ENCODE measurements around the gene MRPS26. TPM values are rescaled to one million over a fixed set of nuclear protein-coding genes. Genes with fewer than 3 reads are reported as not detected.

Gene MRPS26
- total RNA-seq, 1 donor from 2014 or later = 30.0 TPM

GRCh38 chr20:3045042-3045815, 623 bp upstream of the MRPS26 start:
- H3K36me3 Mint-ChIP-seq (ENCODE audit: unreplicated experiment) = no peaks in the 10 kb centered on the region
- H3K27me3 Mint-ChIP-seq (ENCODE audit: unreplicated experiment) = peaks cover 7% of the 10 kb centered on the region
- H3K27ac Mint-ChIP-seq (ENCODE audit: unreplicated experiment) = peak overlapping the region; percentile 85
- DNase-seq = peak; percentile 84
- TF ChIP-seq, protein P1, sequence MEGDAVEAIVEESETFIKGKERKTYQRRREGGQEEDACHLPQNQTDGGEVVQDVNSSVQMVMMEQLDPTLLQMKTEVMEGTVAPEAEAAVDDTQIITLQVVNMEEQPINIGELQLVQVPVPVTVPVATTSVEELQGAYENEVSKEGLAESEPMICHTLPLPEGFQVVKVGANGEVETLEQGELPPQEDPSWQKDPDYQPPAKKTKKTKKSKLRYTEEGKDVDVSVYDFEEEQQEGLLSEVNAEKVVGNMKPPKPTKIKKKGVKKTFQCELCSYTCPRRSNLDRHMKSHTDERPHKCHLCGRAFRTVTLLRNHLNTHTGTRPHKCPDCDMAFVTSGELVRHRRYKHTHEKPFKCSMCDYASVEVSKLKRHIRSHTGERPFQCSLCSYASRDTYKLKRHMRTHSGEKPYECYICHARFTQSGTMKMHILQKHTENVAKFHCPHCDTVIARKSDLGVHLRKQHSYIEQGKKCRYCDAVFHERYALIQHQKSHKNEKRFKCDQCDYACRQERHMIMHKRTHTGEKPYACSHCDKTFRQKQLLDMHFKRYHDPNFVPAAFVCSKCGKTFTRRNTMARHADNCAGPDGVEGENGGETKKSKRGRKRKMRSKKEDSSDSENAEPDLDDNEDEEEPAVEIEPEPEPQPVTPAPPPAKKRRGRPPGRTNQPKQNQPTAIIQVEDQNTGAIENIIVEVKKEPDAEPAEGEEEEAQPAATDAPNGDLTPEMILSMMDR (IDR thresholded peaks at IDR 0.05; ENCODE audit: partially characterized antibody, unreplicated experiment) = no peak
- peak overlapping the region; percentile 91 for H3K4me3 Mint-ChIP-seq (ENCODE audit: unreplicated experiment)
- H3K4me1 Mint-ChIP-seq (ENCODE audit: low read depth, unreplicated experiment) = peaks cover 19% of the 10 kb centered on the region
- H3K9me3 Mint-ChIP-seq (ENCODE audit: unreplicated experiment) = peaks cover 10% of the 10 kb centered on the region

- DNase-seq = no peak
- Mint-ChIP-seq H3K4me1 (ENCODE audit: low read depth, unreplicated experiment) (peaks cover 15% of the 10 kb centered on the region), H3K27me3 (ENCODE audit: unreplicated experiment) (peaks cover 6% of the 10 kb centered on the region), H3K4me3 (ENCODE audit: unreplicated experiment) (peak overlapping the region; percentile 88), H3K9me3 (ENCODE audit: unreplicated experiment) (peaks cover 10% of the 10 kb centered on the region), H3K36me3 (ENCODE audit: unreplicated experiment) (no peaks in the 10 kb centered on the region), H3K27ac (ENCODE audit: unreplicated experiment) (no peak overlapping the region)
- TF ChIP-seq, protein P1 (IDR thresholded peaks at IDR 0.05; ENCODE audit: partially characterized antibody, unreplicated experiment) = no peak
These were observed 1.0 kb downstream of the MRPS26 start for GRCh38 chr20:3046677-3047462.

DNA sequence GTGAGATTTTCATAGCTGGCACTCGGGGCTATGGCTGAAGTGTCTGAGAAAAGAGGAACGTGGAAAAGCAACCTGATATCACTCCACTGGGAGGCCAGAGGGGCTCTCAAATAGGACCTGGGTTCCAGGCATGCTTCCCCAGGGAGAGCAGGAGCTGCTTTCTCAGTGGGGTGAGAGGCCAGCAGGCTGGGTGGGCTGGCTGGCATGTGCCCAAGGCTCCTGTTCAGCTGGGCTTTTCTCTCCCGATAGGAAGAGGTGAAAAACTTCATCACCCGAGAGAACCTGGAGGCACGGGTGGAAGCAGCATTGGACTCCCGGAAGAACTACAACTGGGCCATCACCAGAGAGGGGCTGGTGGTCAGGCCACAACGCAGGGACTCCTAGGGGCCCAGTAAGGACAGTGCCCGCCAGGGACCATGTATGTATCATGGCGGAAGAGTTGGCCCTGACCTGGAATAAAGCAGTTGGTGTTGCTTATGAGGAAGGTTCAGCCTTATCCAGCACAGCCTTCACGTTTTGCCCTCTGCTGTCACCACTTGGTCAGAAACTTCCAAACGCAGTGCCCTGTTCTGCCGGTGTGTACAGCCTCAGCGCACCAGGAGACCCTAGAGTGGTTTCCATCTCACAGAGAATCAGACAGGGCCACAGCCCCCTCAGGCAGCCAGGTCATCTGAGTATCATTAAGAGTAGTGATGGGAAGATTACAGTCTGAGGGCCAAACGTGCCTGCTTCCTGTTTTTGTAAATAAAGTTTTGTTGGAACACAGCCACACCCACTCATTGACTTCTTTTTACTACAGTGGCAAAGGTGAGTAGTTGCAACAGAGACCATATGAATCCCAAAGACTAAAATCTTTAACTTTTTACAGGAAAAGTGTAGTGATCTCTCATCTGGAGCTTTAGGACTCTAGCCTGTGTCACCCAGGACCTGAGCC, 1.9 kb downstream of the MRPS26 start:
- peaks cover 4% of the 10 kb centered on the region for H3K27me3 Mint-ChIP-seq (ENCODE audit: unreplicated experiment)

DNA sequence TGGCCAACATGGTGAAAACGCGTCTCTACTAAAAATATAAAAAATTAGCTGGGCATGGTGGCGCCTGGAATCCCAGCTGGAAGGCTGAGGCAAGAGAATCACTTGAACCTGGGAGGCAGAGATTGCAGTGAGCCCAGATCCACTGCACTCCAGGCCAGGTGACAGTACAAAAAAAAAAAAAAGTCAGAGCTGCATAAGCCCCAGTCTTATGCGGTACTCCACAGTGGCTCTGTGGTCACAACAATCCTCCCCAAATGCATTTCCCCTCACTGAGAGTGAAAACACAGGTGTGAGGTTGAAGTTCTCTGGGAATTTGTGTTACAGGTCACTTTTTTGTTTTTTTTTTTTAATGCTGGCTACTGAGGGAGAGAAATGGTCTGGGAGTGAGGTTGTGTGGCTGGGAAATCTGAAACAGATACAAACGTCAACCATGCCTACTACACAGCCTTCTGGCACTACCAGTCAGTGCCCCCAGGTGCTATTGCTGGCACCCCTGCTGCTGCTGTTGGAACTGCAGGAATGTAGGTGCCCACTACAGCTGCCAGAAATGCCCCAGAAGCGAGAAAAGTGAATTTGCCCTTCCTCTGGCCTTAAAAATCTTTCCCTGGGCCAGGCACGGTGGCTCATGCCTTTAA, 5.7 kb downstream of the MRPS26 start:
- Mint-ChIP-seq H3K4me3 (ENCODE audit: unreplicated experiment) (no peak overlapping the region), H3K27ac (ENCODE audit: unreplicated experiment) (no peak overlapping the region), H3K27me3 (ENCODE audit: unreplicated experiment) (no peaks in the 10 kb centered on the region), H3K9me3 (ENCODE audit: unreplicated experiment) (no peaks in the 10 kb centered on the region), H3K36me3 (ENCODE audit: unreplicated experiment) (no peaks in the 10 kb centered on the region), H3K4me1 (ENCODE audit: low read depth, unreplicated experiment) (peaks cover 4% of the 10 kb centered on the region)
- DNase-seq = no peak
- TF ChIP-seq, protein P1 (IDR thresholded peaks at IDR 0.05; ENCODE audit: partially characterized antibody, unreplicated experiment) = peak; percentile 29

More for the DNA sequence above, 1.9 kb downstream of the MRPS26 start:
- TF ChIP-seq, protein P1 (IDR thresholded peaks at IDR 0.05; ENCODE audit: partially characterized antibody, unreplicated experiment) = no peak
- Mint-ChIP-seq H3K4me1 (ENCODE audit: low read depth, unreplicated experiment) (peaks cover 8% of the 10 kb centered on the region), H3K9me3 (ENCODE audit: unreplicated experiment) (peaks cover 5% of the 10 kb centered on the region), H3K36me3 (ENCODE audit: unreplicated experiment) (no peaks in the 10 kb centered on the region), H3K4me3 (ENCODE audit: unreplicated experiment) (peak overlapping the region; percentile 88), H3K27ac (ENCODE audit: unreplicated experiment) (no peak overlapping the region)
- DNase-seq = no peak

Measured in glutamatergic neuron (in vitro differentiated cells).